ENCODE results near the gene KDF1.

KDF1 gene

DNA sequence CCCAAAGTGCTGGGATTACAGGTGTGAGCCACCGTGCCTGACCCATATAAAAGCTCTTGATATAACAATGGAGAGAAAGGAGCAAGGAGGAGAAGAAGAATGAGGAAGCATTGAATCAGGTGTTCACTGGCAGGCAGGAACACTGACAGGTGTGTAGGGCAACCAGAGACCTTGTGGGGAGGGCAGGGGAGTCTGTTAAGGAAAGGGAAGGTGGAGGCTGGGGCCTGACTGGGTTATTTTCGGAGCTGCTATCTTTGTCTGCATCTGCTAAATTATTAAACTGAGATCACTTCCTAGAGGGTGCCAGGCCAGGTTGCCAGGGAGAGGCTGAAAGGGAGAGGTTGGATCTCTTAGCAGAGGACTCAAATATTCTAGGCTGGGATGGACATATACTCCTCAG lies 26.4 kb upstream of the KDF1 start:
- CTCF ChIA-PET: interaction anchor here (0.9 to 6.2 kb wide), 4 partner anchors 10 to 99 kb away, joined by 3 to 60 read pairs (median 6); no protein-coding TSS in a partner anchor
- no peak for DNase-seq (ENCODE audit: low read depth, low spot score)
- POLR2A ChIA-PET: no interaction called here
- TF ChIP-seq, protein P1, sequence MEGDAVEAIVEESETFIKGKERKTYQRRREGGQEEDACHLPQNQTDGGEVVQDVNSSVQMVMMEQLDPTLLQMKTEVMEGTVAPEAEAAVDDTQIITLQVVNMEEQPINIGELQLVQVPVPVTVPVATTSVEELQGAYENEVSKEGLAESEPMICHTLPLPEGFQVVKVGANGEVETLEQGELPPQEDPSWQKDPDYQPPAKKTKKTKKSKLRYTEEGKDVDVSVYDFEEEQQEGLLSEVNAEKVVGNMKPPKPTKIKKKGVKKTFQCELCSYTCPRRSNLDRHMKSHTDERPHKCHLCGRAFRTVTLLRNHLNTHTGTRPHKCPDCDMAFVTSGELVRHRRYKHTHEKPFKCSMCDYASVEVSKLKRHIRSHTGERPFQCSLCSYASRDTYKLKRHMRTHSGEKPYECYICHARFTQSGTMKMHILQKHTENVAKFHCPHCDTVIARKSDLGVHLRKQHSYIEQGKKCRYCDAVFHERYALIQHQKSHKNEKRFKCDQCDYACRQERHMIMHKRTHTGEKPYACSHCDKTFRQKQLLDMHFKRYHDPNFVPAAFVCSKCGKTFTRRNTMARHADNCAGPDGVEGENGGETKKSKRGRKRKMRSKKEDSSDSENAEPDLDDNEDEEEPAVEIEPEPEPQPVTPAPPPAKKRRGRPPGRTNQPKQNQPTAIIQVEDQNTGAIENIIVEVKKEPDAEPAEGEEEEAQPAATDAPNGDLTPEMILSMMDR (IDR thresholded peaks at IDR 0.05; ENCODE audit: insufficient read depth, low read length, missing control alignments): no peak
- no peak overlapping the region for H3K4me3 ChIP-seq (ENCODE audit: low read depth, low read length)

DNA sequence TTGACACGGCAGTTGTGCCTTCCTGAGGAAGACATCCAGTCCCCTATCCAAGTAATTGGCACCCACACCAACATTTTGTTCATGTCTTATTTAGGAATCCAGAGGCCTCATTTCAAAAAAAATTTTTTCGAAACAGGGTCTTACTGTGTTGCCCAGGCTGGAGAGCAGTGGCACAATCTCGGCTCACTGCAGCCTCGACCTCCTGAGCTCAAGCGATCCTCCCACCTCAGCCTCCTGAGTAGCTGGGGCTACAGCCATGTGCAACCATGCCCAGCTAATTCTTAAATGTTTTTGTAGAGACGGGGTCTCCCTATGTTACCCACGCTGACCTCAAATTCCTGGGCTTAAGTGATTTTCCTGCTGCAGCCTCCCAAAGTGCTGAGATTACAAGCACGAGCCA lies 24.0 kb upstream of the KDF1 start:
- TF ChIP-seq, protein P1 (IDR thresholded peaks at IDR 0.05; ENCODE audit: insufficient read depth, low read length, missing control alignments): no peak
- CTCF ChIA-PET: interaction anchor here (0.7 to 6.2 kb wide), 2 partner anchors 12 to 17 kb away, joined by 3 to 60 read pairs; no protein-coding TSS in a partner anchor
- no peak for DNase-seq (ENCODE audit: low read depth, low spot score)
- H3K4me3 ChIP-seq (ENCODE audit: low read depth, low read length): no peak overlapping the region
- POLR2A ChIA-PET: no interaction called here

DNA sequence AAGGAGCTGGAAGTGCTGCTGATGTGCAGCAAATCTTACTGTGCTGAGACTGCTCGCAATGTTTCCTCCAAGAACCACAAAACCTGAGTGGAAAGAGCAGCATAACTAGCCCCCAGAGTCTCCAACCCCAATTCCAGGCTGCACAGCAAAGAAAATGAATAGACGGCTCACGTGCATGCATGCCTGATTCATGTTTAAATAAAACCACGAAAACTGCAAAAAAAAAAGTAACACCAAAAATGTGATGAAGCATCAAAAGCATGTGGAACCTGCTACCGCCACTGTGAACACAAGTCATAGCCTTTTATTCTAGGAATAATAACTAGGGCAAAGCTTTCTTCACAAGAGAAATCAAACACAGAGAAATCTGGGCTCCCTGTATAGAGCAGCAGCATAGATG lies 23.6 kb upstream of the KDF1 start:
- no peak for DNase-seq (ENCODE audit: low read depth, low spot score)
- POLR2A ChIA-PET: no interaction called here
- H3K4me3 ChIP-seq (ENCODE audit: low read depth, low read length): no peak overlapping the region
- CTCF ChIA-PET: interaction anchor here (0.7 to 6.2 kb wide), 2 partner anchors 12 to 17 kb away, joined by 3 to 60 read pairs; no protein-coding TSS in a partner anchor
- TF ChIP-seq, protein P1 (IDR thresholded peaks at IDR 0.05; ENCODE audit: insufficient read depth, low read length, missing control alignments): no peak

DNA sequence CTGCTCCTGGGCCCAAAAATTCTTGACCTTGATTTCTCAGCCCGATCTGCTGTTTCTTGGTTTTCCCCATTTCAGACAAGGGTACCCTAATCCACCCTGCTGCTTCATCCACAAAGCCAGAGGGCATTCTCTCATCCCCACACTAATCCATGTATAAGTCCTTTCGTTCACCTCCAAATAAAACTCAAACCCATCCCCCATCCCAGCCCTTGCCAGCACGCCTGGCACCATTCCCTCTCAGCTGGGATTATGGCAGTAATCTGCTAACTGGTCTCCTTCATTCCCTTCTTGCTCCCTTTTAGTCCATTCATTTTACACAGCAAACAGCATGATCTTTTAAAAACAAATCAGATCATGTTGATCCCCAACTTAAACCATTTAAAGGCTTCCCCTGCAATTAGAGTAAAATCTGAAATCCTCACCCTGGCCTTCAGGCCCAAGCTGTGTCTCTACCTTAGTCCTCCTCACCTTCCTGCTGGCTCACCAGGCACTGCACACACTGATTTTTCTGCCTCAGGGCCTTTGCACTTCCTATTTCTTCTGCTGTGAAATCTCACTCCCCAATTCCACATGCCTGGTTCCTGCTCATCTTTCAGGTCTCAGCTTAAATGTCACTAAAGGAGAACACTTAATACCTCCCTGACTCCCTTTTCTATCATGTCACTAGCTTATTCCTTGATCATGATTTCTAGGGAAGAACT lies 21.0 kb upstream of the KDF1 start:
- DNase-seq (ENCODE audit: low read depth, low spot score): no peak
- TF ChIP-seq, protein P1 (IDR thresholded peaks at IDR 0.05; ENCODE audit: insufficient read depth, low read length, missing control alignments): no peak
- POLR2A ChIA-PET: no interaction called here
- CTCF ChIA-PET: interaction anchor here (0.8 to 3.0 kb wide), 4 partner anchors 13 to 116 kb away, joined by 3 to 24 read pairs (median 10); partner anchors contain the start of gene TRNP1
- no peak overlapping the region for H3K4me3 ChIP-seq (ENCODE audit: low read depth, low read length)

DNA sequence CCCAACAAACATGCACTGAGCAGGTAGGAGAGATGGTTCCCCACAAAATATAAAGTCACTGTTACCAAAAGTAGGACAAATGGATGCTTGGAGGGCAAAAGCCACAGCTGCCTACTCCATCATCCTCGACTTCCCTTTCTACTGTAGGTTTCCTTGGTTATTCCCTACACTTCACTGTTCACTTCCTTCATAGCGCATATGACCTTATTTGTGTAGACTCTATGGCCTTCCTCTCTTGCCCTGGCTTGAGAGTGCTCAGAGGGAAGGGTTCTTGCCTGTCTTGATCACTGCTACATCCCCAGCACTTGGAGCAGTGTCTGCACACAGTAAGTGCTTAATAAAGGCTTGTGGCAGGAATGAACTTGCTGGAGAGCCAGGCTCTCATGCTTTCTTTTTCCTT lies 18.6 kb upstream of the KDF1 start:
- ChIA-PET CTCF (no interaction called here), POLR2A (no interaction called here)
- no peak for DNase-seq (ENCODE audit: low read depth, low spot score)
- no peak overlapping the region for H3K4me3 ChIP-seq (ENCODE audit: low read depth, low read length)
- TF ChIP-seq, protein P1 (IDR thresholded peaks at IDR 0.05; ENCODE audit: insufficient read depth, low read length, missing control alignments): no peak

DNA sequence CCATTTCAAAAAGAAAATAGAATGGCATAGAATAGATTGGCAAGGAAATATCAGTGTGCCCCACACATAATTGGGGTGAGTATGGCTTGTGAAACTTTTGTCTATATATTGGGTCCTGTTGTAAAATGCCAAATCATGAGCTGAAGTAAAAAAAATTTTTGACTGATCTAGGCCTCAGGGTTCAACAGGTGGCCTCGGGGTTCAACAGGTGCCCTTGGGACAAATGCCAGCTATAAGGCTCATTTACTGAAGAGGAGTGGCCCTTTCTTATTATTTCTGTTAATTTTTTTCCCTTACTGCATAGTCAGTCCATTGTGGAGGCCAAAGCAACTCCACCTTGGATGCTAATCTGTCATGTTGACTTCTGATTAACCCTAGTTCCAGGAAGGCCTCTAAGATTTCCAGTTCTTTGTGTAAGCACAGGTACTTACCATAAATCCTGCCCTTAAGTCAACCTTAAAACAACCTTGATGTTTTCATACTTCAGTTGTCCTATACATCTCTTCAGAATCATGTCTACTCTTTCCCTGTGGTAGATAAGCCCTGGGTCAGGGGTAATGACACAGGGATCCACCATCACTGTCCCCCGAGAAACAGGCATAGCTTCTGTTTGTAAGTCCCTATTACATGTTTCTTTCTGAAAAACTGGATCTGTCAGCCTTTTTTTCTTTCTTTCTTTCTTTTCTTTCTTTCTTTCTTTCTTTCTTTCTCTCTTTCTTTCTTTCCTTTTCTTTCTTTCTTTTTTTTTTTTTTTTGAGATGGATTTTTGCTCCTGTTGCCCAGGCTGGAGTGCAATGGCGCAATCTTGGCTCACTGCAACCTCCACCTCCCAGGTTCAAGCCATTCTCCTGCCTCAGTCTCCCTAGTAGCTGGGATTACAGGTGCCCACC lies 16.6 kb upstream of the KDF1 start:
- TF ChIP-seq, protein P1 (IDR thresholded peaks at IDR 0.05; ENCODE audit: insufficient read depth, low read length, missing control alignments): no peak
- POLR2A ChIA-PET: no interaction called here
- no peak for DNase-seq (ENCODE audit: low read depth, low spot score)
- CTCF ChIA-PET: interaction anchor here (0.9 to 2.0 kb wide), 4 partner anchors 9 to 68 kb away, joined by 3 to 6 read pairs (median 3); no protein-coding TSS in a partner anchor
- H3K4me3 ChIP-seq (ENCODE audit: low read depth, low read length): no peak overlapping the region
